GOT3 (cell line): ENCODE results near the gene ADA.

Experiments
- DNase-seq: peaks from one replicate; lab custom pipeline; 2025; ENCODE audit warnings: mixed read lengths; lab: John Stamatoyannopoulos, UW

ADA gene

DNA sequence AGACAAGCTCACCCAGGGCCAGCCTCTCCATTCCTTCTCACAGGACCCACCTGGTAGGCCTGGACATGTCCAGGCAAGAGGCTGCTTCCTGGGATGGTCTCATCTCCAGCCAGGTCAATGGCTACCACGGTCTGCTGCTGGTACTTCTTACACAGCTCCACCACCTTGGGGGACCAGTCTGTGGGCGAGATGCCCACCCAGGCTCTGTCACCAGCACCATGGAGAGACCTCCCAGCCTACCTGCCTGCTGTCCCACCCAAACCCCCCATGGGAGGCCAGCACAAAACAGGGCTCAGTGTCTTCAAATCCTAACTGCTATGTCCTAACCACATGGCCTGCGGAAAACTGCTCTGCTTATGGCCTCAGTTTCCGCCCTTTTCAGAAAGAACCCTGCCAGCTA, 27.3 kb downstream of the ADA start:
- DNase-seq = no peak

DNA sequence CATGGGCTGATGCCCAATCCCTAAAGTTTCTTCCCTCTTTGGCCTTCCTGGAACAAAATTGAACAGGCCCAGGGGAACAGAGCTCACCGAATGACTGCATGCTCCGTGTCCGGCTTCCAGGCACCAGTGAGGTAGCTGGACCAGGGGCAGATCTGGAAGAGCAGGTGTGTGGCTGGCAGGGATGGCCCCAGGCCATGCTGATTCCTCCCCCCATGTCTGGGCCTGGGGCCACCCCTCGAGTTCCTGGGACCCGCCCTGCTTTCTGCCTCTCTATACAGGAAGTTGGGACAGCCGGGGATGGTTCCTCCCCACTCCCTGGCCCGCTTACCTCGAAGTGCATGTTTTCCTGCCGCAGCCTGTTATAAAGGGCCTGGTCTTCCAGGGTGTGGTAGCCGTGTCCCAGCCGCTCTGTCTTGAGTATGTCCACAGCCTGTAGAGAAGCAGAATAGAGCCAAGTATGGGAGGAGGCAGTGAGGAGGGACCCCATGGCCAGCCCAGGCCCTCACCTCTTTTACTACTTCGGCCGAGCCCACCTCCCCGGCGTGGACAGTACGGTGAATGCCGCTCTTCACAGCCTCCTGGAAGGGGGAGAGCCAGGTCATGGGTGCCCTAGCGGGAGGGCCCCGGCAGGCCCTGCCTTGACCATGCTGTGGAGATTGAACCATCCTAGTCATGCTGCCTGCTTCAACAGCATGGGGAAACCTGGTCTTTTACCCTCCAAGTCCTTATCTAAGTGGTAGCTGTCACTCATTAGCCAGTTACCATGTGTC, 28.8 kb downstream of the ADA start:
- DNase-seq = no peak

- DNase-seq = no peak
Measured at GRCh38 chr20:44621939-44622338, 29.6 kb downstream of the ADA start.

- DNase-seq = no peak
Measured at GRCh38 chr20:44621325-44621724, 30.2 kb downstream of the ADA start.

DNA sequence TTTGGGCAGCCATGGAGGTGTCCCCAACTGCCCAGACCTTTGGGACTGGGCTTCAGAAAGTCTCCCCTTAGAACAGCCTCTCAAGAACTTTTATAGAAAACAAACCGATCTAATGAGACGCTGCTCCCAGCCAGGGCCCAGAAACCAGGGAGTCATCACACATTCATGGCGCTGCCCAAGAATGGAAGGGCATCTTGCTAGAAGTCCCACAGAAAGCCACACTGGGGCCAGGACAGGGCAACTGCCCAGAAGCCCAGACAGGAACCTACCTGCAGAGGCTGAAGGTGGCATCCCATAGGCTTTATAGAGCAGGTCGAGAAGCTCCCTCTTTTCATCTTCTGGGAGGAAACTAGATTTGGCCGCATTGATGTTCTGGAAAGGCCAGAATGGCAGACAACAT, 31.5 kb downstream of the ADA start:
- no peak for DNase-seq

- no peak for DNase-seq
Measured at GRCh38 chr20:44619294-44619693, 32.2 kb downstream of the ADA start.

GRCh38 chr20:44618318-44618731, 33.2 kb downstream of the ADA start:
- DNase-seq = no peak

- no peak for DNase-seq
Measured at GRCh38 chr20:44616604-44616964, 34.9 kb downstream of the ADA start.

- no peak for DNase-seq
Measured at GRCh38 chr20:44615876-44616603, 35.5 kb downstream of the ADA start.

DNA sequence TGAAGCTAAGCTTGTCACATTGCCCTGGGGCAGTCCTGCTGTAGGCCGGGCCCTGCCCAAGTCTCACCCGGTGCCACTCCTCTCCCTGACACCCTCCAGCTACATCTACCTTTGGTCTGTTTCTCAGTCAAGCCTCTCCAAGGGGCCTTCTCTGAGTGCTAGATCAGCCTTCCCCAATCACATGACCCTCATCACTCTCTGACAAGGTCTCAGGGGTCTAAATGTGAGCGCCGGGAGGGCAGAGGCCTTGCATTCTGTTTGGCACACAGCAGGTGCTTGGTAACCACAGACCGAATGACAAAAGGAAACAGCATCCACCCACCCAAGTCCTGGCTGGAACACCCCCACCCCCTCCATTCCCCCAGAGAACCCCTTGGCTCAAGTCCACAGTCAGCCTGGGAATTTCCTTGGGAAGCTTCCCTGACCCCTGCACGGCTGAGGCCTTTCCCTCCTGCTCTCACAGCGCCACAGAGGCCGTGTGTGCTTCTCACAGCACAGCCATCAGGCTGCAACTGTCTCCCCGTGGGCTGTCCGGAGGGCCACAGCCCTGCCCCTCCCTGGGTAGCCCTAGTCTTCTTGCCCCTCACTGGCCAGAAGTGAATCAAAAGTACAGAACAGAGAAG, 36.2 kb downstream of the ADA start:
- no peak for DNase-seq

DNA sequence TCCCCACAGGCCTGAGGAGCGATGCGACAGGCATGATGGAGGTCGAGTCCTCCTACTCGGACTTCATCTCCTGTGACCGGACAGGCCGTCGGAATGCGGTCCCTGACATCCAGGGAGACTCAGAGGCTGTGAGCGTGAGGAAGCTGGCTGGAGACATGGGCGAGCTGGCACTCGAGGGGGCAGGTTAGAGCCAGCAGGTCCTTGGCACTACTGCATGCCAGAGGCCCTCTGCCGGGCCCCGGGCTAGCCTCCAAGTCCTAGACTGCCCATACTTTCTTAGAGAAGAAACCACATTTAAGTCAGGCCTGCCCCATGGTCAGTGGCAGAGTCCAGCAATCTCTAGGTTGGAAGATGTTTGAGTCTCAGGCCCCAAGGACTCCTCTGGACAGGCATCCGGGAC, 37.0 kb downstream of the ADA start:
- no peak for DNase-seq

DNA sequence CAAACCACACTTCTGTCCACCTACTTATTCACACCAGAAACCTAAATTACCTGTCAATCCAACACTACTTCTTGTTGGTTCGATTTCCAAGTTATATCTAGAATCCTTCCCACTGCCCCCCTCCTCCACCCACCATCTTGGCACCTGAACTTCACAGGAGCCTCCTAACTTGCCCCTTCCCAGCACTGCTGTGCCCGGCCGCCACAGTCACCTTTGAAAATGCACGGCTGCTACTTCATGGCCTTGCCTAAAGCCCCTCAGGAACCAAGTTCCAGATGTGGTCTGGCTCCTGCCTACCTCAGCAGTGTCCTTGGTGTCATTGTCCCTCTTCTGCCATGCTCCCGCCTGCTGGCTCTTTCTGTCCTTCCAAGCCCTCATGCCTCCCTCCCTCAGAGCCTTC, 37.9 kb downstream of the ADA start:
- DNase-seq = no peak

DNA sequence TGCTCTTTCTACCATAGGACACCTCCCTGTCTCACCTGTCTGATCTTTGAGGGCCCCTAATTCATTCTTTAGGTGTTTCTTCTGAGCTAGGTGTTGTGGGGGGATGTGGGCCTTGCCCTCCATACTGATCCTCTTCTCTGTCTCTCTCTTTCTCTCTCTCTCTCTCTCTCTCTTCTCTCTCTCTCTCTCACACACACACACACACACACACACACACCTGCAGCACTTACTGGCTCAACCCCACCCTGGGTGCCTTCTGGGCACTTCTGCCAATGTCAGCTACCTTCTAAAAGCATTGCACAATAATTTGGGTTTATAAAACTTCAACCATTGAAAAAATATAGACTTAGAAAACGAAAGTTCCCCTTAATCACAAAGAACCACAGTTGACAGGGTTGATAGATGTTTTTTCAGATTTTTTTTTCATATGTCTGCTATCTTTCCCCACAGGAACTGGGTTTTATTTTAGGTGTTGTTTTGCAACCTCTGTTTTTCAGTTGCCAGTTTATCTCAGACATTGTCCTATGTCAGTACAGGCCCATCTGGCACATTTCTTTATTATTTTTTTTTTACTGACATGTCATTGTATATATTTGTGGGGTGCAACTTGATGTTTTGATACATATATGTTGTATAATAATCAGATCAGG, 41.1 kb downstream of the ADA start:
- DNase-seq = no peak

- peak; percentile 72 for DNase-seq
Measured at GRCh38 chr20:44609516-44610312, 41.8 kb downstream of the ADA start.

DNA sequence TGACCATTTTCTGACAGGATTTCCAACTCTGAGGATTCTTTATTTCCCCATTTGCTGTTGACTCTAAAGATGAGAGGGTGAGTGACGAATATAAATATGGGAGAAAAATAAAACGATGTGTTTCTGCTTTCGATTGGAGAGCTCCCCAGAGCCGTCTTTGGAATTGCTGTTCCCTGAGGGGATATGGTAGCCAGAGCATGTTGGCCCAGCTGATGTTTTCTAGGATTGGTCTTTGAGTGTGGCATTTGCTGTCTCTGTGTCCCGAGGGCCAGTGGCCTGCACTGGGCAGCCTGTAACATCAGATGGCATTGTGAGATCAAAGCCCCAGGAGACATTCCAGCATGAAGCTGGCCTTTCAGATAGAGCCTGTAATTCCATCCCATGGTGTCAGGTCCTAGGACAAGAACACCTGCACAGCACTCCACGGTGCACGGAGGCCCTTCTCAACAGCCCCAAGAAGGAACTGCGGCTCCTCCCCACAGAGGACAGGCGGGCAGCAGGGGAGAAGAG, 42.4 kb downstream of the ADA start:
- DNase-seq = no peak

- DNase-seq = no peak
Measured at GRCh38 chr20:44606725-44607441, 44.6 kb downstream of the ADA start.

- no peak for DNase-seq
Measured at GRCh38 chr20:44603327-44603726, 48.2 kb downstream of the ADA start.

DNA sequence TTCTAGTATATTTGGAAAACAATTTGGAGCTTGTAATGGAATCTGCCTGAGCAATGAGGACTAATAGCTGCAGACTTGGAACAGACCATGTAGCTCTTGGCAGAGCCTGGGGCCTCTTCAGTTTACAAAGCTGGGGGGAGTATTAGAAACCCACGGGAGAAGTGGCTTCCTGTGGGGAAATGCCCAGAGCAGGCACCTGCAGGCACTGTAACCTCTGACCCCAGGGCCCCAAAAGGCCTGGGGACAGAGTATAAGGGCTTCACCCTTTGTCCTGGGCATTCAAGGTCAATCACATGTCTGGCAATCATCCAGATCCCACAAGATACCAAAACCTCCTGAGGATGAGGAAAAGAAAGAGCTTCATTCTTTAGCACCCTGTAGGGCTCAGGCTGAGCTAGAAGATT, 49.7 kb downstream of the ADA start:
- DNase-seq = no peak

GRCh38 chr20:44601236-44601671, 50.2 kb downstream of the ADA start:
- no peak for DNase-seq

DNA sequence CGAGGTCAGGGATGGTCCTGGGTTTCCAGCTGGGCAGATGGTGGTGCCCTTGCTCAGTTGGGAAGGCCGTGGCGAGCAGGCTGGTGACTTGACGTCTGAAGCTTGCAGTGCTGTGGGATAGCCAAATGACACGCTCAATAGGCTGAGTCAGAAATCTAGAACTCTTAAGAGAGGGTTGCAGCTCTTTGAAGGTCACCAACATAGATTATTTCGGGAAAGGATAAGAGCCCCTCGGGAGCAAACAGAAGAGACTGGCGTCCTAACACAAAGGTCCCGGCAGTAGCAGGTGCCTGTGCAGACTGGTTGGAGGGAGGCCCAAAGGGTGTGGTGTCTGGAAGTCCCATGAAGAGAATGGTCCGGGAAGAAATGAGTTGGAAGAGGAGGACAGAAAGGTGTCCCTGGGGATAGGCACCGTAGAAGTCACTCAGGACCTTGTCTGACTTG, 50.7 kb downstream of the ADA start:
- no peak for DNase-seq

DNA sequence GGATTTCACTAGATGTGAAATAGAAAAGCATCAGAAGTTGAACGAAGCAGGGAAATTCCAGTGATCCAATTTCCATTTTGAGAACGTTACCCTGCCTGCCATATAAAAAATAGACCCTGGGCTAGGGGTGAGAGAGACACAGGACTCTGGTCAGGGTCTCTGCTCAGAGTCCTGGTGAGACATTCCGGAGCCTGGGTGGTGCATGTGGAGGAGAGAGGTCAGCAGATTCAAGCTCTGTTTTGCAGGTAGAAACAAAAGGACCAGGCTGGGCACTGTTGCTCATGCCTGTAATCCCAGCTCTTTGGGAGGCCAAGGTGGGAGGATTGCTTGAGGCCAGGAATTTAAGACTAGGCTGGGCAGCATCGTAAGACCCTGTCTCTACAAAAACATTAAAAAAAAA, 51.2 kb downstream of the ADA start:
- DNase-seq = no peak
